Measurements from ENCODE around the gene REM1.
"Not testable (repeated sequence)": the region's sequence is repeated elsewhere in the genome, so short reads cannot be mapped to it uniquely, and the experiment has no call there.

REM1 gene

DNA sequence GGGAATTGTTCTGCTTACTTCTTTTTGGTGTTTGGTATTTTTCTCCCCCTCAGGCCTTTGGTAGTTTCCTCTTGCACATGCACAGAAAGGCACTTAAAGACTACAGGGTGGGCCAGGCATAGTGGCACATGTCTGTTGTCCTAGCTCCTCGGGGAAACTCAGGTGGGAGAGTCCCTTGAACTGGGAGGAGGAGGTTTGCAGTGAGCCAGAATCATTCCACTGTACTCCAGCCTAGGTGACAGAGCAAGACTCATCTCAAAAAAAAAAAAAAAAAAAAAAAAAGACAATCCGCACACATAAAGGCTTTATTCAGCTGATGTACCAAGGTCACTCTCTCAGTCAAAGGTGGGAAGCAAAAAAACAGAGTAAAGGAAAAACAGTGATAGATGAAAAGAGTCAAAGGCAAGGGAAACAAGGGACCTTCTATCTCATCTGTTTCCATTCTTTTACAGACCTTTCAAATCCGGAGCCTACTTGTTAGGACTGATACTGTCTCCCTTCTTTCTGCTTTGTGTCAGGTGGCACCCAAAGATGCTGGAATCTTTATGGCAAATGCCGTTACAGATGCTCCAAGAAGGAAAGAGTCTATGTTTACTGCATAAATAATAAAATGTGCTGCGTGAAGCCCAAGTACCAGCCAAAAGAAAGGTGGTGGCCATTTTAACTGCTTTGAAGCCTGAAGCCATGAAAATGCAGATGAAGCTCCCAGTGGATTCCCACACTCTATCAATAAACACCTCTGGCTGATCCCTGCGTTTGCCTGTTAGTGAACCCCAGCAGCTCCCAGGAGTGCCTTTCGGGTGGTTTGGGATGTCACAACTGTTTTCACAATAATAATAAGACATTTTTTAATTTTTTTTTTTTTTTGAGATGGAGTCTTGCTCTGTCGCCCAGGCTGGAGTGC is 25.3 kb upstream of the REM1 start:
- TF ChIP-seq, protein P1, sequence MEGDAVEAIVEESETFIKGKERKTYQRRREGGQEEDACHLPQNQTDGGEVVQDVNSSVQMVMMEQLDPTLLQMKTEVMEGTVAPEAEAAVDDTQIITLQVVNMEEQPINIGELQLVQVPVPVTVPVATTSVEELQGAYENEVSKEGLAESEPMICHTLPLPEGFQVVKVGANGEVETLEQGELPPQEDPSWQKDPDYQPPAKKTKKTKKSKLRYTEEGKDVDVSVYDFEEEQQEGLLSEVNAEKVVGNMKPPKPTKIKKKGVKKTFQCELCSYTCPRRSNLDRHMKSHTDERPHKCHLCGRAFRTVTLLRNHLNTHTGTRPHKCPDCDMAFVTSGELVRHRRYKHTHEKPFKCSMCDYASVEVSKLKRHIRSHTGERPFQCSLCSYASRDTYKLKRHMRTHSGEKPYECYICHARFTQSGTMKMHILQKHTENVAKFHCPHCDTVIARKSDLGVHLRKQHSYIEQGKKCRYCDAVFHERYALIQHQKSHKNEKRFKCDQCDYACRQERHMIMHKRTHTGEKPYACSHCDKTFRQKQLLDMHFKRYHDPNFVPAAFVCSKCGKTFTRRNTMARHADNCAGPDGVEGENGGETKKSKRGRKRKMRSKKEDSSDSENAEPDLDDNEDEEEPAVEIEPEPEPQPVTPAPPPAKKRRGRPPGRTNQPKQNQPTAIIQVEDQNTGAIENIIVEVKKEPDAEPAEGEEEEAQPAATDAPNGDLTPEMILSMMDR (conservative IDR thresholded peaks at IDR 0.05): no peak

DNA sequence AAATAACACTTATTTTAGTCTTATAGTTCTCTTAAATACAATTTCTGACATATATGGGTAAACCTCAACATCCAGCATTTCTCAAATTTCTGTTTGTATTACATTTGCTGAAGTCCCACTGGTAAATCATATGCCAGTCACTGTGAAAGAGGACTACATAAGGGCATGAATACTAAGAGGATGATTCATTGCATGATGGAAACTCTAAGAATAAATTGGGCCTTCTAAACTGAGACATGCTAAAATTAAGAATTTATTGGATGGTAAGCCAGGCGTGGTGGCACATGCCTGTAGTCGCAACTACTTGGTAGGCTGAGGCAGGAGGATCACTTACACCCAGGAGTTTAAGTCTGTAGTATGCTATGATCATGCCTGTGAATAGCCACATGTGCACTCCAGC is 22.5 kb upstream of the REM1 start:
- TF ChIP-seq, protein P1 (conservative IDR thresholded peaks at IDR 0.05): no peak
- no peak overlapping the region for H3K27ac ChIP-seq

More for the DNA sequence above, 25.3 kb upstream of the REM1 start:
- H3K27ac ChIP-seq: no peak overlapping the region

DNA sequence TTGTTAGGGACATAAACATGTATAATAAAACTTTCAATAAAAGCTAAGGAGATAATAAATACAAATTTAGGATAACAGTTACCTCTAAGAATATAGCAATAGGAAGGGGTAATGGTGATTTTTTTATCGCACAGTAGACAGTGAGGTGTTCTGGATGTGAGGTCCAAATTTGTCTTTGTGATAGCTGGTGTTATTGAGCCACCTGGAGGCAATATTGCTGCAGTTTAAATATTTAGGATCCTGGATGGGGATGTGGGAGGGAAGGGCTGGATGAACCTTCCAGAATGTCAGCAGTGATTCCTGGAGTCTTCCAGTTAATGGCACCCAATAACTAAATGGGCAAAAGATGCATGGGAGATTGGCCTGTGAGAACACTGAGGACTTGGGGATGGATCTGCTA is 20.7 kb upstream of the REM1 start:
- TF ChIP-seq, protein P1 (conservative IDR thresholded peaks at IDR 0.05): no peak
- no peak overlapping the region for H3K27ac ChIP-seq

DNA sequence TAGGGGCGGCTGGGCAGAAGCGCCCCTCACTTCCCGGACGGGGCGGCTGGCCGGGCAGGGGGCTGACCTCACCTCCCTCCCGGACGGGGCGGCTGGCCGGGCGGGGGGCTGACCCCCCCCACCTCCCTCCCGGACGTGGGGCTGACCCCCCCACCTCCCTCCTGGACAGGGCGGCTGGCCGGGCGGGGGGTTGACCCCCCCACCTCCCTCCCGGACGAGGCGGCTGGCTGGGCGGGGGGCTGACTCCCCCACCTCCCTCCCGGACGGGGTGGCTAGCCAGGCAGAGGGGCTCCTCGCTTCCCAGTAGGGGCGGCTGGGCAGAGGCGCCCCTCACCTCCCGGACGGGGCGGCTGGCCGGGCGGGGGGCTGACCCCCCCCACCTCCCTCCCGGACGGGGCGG is 4.1 kb upstream of the REM1 start:
- H3K27ac ChIP-seq: not testable (repeated sequence)

DNA sequence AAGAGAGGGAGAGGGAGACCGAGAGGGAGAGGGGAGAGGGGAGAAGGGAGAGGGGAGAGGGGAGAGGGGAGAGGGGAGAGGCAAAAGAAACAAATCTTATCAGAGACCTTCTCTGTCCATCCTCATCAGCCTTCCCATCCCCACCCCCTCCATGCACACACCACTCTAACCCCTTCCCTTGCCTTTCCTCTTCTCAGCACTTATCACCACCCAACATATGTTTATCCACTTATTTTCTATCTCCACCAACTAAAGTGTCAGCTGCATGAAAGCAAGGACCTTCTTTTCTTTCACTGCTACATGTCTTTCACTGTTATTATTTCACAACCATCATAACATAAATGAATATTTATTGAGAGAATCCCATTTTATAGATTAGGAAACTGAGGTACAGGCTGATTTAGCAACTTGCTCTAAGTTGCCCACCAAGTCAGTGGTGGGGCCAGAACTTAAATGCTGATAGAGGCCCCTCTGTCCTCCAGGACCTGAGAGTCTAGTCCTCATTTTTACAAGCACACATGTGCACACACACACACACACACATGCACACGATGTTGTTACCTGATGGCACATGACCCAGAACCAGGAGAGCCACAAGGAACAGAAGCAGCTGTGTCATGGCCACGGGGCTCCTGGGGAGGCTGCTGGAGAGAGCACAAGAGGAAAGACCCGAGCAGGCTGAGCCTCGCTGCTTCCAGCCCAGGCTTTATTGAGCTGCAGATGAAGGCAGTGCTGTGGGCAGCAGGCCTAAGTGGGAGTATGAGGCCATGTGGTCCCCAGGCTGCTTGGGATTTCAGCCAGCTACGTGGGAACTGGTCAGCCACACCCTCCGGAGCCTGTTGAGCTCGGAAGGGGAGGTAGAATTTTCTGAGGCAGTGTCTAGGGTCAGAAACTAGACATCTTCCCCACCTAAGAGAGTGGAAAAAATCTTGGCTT is 2.4 kb upstream of the REM1 start:
- no peak overlapping the region for H3K27ac ChIP-seq
- TF ChIP-seq, protein P1 (conservative IDR thresholded peaks at IDR 0.05): no peak

DNA sequence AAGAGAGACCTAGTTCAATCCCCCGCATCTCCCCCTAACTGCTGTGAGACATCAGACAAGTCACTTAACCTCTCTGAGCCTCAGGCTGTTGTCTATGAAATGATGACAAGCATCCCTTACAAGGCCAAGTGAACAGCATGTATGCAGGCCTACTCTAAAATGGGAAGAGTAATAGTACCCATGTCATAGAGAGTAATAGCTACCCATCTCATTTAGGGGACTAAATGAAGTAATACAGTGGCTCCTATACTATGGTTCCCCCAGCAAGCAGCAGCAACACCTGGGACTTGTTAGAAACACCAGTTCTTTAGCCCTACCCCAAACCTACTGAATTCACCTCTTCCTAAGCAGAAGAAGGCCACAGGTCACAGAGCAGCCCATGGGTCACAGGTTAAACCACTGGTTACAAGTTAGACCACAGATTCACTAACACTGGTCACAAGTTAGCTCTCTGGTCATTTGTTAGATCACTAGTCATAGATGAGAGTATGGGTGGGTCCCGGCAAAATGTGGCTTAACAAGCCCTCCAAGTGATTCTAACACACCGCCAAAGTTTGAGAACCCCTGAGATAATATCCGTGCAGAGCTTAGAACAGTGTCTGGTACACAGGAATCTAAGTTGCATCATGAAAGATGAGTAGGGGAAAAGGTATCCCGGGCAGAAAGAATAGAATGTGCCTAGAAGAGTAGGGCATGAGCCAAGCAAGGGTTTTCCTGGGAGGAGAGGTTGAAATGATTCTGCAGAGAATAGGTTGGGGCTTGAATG is 1.6 kb upstream of the REM1 start:
- TF ChIP-seq, protein P1 (conservative IDR thresholded peaks at IDR 0.05): no peak
- H3K27ac ChIP-seq: no peak overlapping the region

DNA sequence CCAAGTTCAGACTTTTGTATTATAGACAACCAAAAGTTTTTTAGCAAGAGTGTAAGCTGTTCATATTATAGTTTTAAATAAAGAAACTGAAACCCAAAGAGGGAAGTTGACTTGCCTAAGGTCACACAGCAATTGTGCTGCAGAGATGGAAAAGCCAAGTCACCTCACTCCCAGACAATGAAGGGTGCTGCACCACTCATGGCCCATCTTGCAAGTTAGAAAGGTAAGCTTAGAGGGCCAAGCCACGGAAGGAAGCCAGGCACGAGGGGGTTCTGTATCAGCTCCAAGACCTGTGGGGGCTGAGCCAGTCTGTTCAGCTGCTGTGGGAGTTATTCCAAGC is 1.0 kb upstream of the REM1 start:
- TF ChIP-seq, protein P1 (conservative IDR thresholded peaks at IDR 0.05): no peak
- H3K27ac ChIP-seq: no peak overlapping the region
